CD4-positive, alpha-beta T cell treated with Interleukin-4 for 4 hours (primary cell): ENCODE results near the gene GLP2R.

Experiments used
- DNase-seq: peaks from one replicate; pipeline ENCODE4 v3.0.0-alpha.2; 2020

Gene GLP2R

GRCh38 chr17:9814337-9814945 is 11.3 kb upstream of the GLP2R start:
- no peak for DNase-seq

- DNase-seq = no peak
These were observed 9.3 kb upstream of the GLP2R start for GRCh38 chr17:9816472-9816871.

GRCh38 chr17:9817086-9817485 is 8.6 kb upstream of the GLP2R start:
- DNase-seq = no peak

- no peak for DNase-seq
These were observed 7.0 kb upstream of the GLP2R start for GRCh38 chr17:9818760-9819159.

- no peak for DNase-seq
These were observed 5.3 kb upstream of the GLP2R start for GRCh38 chr17:9820448-9820847.

GRCh38 chr17:9821921-9822320 is 3.8 kb upstream of the GLP2R start, which contains the start of gene GSG1L2:
Gene GSG1L2 (minus strand): TSS chr17:9822079. CDS start chr17:9822071, 8 bp downstream.
- DNase-seq = no peak

- DNase-seq = no peak
These were observed 1.6 kb upstream of the GLP2R start for GRCh38 chr17:9824094-9824493.

- no peak for DNase-seq
These were observed 856 bp upstream of the GLP2R start for GRCh38 chr17:9824797-9825338.

GRCh38 chr17:9828296-9829295 is 2.9 kb downstream of the GLP2R start:
- DNase-seq = no peak

- DNase-seq = no peak
These were observed 3.6 kb downstream of the GLP2R start for GRCh38 chr17:9829343-9829742.

GRCh38 chr17:9830711-9831110 is 5.0 kb downstream of the GLP2R start:
- no peak for DNase-seq

- DNase-seq = no peak
These were observed 8.2 kb downstream of the GLP2R start for GRCh38 chr17:9833922-9834321.

- no peak for DNase-seq
These were observed 12.1 kb downstream of the GLP2R start for GRCh38 chr17:9837551-9838471.

GRCh38 chr17:9839433-9839832 is 13.7 kb downstream of the GLP2R start:
- DNase-seq = no peak

- no peak for DNase-seq
These were observed 16.5 kb downstream of the GLP2R start for GRCh38 chr17:9842057-9842758.

- DNase-seq = no peak
These were observed 17.7 kb downstream of the GLP2R start for GRCh38 chr17:9843152-9844010.

- no peak for DNase-seq
These were observed 18.4 kb downstream of the GLP2R start for GRCh38 chr17:9844153-9844552.

- no peak for DNase-seq
These were observed 19.6 kb downstream of the GLP2R start for GRCh38 chr17:9845306-9845705.

GRCh38 chr17:9850151-9850550 is 24.4 kb downstream of the GLP2R start:
- DNase-seq = no peak

- no peak for DNase-seq
These were observed 28.5 kb downstream of the GLP2R start for GRCh38 chr17:9854255-9854654.

GRCh38 chr17:9855036-9855435 is 29.3 kb downstream of the GLP2R start:
- no peak for DNase-seq
